ENCODE results near the gene PAPLN.

The PAPLN gene

GRCh38 chr14:73231981-73232851 lies 5.1 kb upstream of the PAPLN start:
- DNase-seq: no peak

- no peak for DNase-seq
These were observed 4.3 kb upstream of the PAPLN start for GRCh38 chr14:73232984-73233383.

- DNase-seq: no peak
These were observed 3.7 kb upstream of the PAPLN start for GRCh38 chr14:73233564-73233963.

DNA sequence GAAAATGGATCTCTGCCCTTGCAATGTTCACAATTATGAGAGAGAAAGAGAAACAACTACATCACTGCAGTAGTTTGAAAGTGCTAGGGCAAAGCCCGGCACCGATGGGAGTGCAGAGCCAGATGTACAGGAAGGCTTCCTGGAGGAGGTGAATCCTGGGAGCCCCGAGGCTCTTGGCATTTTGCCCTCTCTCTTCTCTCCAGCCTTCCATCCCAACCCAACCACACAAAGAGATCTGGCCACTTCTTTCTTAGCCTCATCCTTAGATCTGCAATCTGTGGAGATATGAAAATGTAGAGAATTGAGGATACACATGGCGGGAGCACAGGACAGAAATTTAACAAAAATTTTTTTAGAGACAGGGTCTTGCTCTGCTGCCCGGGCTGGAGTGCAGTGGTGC lies 3.3 kb upstream of the PAPLN start:
- no peak for DNase-seq

DNA sequence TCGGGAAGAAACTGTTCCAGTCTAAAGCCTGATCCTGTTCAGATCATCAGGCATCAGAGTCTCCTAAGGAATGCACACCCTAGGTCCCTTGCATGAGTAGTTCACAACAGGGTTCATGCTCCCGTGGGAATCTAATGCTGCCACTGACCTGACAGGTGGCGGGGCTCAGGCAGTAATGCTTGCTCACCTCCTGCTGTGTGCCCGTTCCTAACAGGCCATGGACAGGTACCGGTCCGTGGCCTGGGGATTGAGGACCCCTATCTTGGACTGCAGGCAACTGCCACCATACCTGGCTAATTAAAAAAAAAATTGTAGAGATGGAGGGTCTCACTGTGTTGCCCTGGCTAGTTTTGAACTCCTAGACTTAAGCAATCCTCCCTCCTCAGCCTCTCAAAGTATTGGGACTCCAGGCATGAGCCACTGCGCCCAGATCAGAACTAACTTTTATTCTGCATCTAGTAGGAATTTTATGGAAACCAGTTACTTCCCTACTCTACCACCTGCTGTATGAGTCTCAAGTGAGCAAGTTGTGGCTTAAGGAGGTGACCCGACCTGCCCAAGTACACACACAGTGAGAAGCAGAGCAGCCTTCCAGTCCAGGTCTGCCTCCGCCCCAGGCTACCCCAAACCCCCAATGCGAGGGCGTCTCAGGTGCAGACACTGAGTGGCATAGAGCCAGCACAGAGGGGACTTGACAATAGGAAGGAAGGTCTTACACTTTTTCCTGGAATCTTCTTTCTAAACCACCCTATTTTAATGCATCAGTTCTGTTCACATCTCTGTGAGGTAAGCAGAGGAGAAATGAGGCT lies 2.5 kb upstream of the PAPLN start:
- no peak for DNase-seq

GRCh38 chr14:73235531-73236155 lies 1.7 kb upstream of the PAPLN start:
- DNase-seq: no peak

- DNase-seq: no peak
These were observed 1.1 kb upstream of the PAPLN start for GRCh38 chr14:73236157-73236556.

DNA sequence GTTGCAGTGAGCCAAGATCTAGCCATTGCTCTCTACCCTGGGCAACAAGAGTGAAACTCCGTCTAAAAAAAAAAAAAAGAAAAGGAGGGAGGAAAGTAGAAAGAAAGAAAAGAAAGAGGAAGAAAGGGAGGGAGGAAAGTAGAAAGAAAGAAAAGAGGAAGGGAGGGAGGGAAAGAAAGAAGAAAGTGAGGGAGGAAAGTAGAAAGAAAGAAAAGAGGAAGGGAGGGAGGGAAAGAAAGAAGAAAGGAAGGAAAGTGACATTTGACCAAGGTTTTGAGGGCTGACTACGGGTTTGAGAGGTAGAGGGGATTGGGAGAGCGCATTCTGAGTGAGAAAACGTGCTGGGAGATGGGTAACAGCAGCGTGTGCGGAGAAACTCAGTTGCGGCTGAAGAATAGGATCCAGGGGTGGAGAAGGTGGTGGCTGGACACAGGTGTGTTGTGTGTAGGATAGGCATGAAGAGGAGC lies 521 bp upstream of the PAPLN start:
- DNase-seq: no peak

- DNase-seq: no peak
These were observed 599 bp downstream of the PAPLN start for GRCh38 chr14:73237786-73238423.

DNA sequence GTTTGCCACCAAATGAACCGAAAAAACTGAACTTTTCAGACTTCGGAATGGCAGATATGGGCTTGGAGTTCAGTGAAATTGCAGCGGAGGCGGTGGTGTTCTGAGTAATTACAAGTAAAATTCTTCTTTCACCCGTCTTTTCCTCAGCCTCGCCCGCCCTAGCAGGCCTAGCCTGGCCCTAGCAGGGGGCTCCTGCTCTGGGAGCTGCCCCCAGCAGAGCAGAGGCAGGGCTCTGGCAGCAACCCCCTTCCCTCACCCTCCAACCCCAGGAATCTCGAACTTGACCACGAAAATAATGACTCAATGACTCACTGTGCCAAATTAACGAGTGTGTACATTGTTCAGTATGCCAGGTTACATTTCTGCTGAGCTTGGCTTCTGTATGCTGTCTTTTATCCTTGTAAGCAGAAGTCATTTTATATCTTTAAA lies 1.1 kb downstream of the PAPLN start:
- DNase-seq: no peak

DNA sequence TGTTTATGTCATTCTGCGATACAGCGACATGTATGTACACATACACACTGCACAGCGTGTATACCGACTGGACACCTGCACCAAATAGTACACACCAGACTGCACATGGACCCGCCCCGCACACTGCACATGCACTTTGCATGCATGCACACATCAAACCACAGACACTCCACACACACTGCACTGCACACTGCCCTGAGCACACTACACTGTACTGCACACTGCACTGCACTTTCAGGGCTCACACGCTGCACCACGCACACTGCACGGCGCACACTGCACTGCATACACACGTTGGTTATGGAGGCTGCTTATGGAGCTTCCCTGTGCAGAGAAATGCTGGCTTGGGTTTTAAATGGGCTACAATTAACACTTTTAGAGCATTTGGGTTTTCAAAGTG lies 1.6 kb downstream of the PAPLN start:
- DNase-seq: no peak

DNA sequence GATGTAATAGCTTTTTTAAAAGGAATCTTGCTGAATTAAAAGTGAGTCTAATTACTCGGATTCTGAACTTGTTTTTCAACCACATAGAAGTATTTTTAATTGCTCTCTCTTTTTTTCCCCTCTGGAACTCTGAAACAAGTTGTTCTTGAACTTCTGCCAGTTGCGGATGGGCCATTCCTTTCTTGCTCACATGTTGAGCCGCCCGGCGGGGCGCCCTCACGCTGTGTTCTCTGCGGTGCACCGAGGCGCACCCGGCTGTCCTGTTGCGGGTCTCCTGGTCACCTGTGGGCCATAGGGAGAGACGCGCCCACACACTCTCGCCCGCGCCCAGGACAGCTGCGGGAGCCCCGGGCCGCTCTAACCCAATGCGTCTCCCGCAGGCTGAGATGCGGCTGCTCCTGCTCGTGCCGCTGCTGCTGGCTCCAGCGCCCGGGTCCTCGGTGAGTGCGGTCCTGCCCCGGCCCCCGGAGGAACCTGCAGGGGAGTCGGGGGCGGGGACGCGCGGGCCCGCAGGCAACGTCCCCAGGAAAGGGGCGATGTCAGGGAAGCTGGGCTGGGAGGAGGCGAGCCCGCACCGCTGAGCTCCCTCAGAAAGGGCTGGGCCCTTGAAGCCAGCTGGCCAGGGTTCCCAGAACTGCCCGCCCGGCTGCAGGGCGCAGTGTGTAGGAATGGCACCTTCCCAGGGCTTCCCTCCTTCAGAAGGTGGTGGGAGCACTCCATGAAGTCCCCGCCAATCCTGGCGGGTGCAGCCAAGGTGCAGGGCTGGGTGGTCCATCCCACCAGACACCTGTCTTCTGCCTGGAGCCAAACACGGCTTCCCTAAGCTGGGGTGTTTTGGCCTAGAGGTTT lies 2.3 kb downstream of the PAPLN start:
- no peak for DNase-seq

- DNase-seq: no peak
These were observed 3.6 kb downstream of the PAPLN start for GRCh38 chr14:73240816-73241480.

DNA sequence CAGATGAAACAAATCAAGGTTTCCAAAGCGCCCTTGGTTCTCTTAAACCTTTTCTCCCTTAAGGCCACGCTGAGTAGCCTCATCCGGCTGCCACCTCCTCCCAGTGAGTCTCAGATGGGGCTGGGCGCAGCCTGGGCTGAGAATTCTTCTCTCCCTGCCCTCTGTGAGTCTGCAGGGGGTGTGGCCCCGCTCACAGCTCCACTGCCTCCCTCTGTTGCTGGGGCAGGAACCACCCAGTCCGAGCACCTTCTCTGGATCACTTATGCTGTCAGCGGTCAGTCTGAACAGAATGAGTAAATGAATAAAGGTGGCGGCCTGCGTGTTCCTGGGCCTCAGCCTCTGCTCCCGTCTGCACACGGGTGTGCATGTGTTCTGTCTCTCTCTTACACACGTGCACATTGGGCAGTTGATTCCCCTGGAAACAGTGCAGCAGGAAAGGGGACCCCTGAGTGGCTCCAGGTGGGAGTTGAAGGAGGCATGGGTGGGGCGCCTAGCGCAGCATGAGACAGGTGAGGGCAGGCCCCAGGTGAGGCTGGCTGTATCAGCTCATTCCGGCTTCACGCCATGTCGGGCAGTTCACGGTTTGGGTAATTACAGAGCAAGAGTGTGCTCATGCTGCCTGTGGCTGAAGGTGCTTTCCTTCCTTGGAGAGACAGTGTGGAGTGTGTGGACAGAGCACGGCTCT lies 4.3 kb downstream of the PAPLN start:
- no peak for DNase-seq

- no peak for DNase-seq
These were observed 5.1 kb downstream of the PAPLN start for GRCh38 chr14:73242357-73242901.

DNA sequence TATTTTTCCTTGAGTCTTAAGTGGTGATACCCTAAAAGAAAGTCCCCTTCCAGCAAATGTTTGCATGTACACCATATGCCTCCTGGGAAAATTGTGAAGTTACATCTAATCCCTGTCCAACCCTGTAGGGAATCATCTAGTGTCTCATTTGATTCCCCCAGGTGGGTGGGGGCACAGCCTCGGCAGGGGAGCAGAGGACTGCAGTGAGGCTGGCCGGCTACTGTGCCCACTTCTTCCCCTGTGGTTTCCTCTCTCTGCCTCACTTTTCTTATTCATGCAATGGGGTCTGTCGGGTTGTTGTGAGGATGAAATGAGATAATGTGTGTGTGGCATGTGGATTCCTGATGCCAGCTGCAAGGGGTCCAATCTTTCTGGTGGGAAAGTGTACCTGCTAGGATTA lies 6.0 kb downstream of the PAPLN start:
- no peak for DNase-seq

- DNase-seq: no peak
These were observed 6.4 kb downstream of the PAPLN start for GRCh38 chr14:73243748-73244147.

DNA sequence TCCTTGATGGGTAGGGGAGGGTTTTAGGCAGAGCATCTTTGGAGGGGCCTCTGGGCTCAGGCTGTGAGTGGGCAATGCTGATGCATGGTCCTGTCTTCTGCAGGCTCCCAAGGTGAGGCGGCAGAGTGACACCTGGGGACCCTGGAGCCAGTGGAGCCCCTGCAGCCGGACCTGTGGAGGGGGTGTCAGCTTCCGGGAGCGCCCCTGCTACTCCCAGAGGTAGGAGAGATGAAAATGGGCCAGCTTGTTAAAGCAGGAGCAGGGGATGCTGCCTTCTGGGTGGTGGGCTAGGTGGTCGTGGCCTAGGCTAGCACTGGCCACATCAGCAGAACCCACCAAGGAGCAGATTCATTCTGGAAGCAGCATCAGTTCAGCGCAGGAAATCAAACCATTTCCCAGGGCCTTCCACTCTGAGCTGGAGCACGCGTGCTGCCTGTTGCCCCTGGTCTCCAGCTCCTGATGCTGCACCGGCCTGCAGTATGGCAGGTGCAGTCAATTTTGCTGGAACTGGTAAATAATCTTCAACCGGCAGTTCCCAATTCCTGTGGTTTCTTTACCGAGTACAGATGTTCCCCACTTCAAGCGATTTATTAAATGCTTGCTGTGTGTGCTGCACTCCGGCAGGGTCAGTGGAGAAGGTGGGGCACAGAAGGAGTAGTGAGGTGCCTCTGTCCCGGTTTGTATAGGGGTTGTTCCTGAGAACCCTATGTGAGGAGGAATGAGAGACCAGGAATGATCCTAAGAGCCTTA lies 7.4 kb downstream of the PAPLN start:
- no peak for DNase-seq

- DNase-seq: peak; percentile 20
These were observed 8.4 kb downstream of the PAPLN start for GRCh38 chr14:73245480-73246325.

Measured in NCI-H748 treated with DMSO at 0.1 percent for 48 hours (cell line).